H1 (cell line): ENCODE results near the gene GNLY. TPM values are rescaled to one million over a fixed set of nuclear protein-coding genes. Genes with fewer than 3 reads are reported as not detected.

Experiments used
- polyA plus RNA-seq, 7 experiments: library from polyadenylated mRNA; depleted of rRNA in 3 of 7; stranded (reverse) in 5 of 7; unstranded in 2 of 7; fragments of >200 nt in 5 of 7; fragments of 200-250 nt in 2 of 7; gene quantifications; 1 replicate in 5 of 7; 2 replicates in 1 of 7; 4 replicates in 1 of 7; pipeline versions ENCODE4 v1.2.1 to v1.2.3, GENCODE V29; 2011 to 2013; ENCODE audit warnings: missing spikeins in 2 of 7, mixed read lengths in 2 of 7
- total RNA-seq: library from RNA; stranded (reverse); fragmentation: NEBNext Ultra II Directional; extraction: Animal tissue kit (Norgen Biotek cat#: 25700); gene quantifications from 2 replicates; pipeline ENCODE4 v1.2.1, GENCODE V29; 2021
- TF ChIP-seq, protein P1 (sequence below): fragments of 300-600 bp; sonication (generic); IDR thresholded peaks from 2 replicates; pipeline ENCODE4 v1.7.1; 2012; ENCODE audit warnings: low read length, moderate library complexity, mild to moderate bottlenecking, inconsistent platforms; ENCODE audit not compliant: insufficient replicate concordance

The GNLY gene
- total and polyA plus RNA-seq, 2 of the 8 experiments (the other 6 are each of a cell fraction or from before 2014, with no cell fraction given): 0.03 TPM; not detected in 1

DNA sequence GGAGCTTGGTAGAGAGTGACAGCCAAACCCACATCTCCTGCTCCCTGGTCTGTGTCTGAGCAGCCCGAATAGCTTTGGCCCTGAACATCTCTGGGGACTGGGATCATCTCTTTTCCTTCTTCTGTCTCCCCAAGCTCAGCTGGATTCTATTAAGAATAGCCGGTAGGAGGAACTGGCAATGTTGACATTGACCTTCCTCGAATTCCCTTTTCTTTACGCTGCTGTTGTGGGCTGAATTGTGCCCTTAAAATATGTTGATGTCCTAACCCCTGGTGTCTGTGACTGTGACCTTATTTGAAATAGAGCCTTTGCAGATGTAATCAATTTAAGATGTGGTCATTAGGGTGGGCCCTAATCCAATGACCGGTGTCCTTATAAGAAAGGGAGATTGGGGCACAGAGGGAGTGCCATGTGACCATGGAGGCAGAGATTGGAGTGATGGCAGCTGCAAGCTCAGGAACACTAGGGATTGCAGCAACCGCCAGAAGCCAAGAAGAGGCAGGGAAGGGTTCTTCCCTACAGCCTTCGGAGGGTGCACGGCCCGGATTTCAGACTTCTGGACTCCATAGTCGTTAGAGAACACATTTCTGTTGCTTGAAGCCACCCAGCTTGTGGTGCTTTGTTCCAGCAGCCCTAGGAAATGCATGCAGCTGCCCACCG lies 20.3 kb upstream of the GNLY start (continued):
- TF ChIP-seq, protein P1, sequence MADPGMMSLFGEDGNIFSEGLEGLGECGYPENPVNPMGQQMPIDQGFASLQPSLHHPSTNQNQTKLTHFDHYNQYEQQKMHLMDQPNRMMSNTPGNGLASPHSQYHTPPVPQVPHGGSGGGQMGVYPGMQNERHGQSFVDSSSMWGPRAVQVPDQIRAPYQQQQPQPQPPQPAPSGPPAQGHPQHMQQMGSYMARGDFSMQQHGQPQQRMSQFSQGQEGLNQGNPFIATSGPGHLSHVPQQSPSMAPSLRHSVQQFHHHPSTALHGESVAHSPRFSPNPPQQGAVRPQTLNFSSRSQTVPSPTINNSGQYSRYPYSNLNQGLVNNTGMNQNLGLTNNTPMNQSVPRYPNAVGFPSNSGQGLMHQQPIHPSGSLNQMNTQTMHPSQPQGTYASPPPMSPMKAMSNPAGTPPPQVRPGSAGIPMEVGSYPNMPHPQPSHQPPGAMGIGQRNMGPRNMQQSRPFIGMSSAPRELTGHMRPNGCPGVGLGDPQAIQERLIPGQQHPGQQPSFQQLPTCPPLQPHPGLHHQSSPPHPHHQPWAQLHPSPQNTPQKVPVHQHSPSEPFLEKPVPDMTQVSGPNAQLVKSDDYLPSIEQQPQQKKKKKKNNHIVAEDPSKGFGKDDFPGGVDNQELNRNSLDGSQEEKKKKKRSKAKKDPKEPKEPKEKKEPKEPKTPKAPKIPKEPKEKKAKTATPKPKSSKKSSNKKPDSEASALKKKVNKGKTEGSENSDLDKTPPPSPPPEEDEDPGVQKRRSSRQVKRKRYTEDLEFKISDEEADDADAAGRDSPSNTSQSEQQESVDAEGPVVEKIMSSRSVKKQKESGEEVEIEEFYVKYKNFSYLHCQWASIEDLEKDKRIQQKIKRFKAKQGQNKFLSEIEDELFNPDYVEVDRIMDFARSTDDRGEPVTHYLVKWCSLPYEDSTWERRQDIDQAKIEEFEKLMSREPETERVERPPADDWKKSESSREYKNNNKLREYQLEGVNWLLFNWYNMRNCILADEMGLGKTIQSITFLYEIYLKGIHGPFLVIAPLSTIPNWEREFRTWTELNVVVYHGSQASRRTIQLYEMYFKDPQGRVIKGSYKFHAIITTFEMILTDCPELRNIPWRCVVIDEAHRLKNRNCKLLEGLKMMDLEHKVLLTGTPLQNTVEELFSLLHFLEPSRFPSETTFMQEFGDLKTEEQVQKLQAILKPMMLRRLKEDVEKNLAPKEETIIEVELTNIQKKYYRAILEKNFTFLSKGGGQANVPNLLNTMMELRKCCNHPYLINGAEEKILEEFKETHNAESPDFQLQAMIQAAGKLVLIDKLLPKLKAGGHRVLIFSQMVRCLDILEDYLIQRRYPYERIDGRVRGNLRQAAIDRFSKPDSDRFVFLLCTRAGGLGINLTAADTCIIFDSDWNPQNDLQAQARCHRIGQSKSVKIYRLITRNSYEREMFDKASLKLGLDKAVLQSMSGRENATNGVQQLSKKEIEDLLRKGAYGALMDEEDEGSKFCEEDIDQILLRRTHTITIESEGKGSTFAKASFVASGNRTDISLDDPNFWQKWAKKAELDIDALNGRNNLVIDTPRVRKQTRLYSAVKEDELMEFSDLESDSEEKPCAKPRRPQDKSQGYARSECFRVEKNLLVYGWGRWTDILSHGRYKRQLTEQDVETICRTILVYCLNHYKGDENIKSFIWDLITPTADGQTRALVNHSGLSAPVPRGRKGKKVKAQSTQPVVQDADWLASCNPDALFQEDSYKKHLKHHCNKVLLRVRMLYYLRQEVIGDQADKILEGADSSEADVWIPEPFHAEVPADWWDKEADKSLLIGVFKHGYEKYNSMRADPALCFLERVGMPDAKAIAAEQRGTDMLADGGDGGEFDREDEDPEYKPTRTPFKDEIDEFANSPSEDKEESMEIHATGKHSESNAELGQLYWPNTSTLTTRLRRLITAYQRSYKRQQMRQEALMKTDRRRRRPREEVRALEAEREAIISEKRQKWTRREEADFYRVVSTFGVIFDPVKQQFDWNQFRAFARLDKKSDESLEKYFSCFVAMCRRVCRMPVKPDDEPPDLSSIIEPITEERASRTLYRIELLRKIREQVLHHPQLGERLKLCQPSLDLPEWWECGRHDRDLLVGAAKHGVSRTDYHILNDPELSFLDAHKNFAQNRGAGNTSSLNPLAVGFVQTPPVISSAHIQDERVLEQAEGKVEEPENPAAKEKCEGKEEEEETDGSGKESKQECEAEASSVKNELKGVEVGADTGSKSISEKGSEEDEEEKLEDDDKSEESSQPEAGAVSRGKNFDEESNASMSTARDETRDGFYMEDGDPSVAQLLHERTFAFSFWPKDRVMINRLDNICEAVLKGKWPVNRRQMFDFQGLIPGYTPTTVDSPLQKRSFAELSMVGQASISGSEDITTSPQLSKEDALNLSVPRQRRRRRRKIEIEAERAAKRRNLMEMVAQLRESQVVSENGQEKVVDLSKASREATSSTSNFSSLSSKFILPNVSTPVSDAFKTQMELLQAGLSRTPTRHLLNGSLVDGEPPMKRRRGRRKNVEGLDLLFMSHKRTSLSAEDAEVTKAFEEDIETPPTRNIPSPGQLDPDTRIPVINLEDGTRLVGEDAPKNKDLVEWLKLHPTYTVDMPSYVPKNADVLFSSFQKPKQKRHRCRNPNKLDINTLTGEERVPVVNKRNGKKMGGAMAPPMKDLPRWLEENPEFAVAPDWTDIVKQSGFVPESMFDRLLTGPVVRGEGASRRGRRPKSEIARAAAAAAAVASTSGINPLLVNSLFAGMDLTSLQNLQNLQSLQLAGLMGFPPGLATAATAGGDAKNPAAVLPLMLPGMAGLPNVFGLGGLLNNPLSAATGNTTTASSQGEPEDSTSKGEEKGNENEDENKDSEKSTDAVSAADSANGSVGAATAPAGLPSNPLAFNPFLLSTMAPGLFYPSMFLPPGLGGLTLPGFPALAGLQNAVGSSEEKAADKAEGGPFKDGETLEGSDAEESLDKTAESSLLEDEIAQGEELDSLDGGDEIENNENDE: no peak
